ENCODE measurements around the gene MAOA.

DNA sequence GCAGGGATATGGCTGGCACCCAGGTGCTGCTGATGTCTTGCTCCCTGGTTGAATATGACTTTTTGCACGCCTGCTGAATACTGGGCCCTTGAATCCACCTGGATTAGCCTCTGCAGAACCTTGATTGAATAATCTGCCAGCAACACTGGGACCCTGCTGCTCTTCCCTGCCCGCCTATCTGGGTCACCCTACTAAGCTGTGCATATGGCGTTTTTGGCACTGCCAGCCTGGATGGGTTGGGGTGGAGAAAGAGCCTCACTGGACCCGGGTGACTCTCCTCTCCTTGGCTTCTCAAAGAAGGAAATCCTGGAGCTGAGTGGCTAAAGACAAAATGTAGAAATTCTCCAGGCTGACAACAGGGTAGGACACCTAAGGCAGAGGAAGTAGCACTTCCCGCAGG is 100.0 kb downstream of the MAOA start:
- TF ChIP-seq, protein P1, sequence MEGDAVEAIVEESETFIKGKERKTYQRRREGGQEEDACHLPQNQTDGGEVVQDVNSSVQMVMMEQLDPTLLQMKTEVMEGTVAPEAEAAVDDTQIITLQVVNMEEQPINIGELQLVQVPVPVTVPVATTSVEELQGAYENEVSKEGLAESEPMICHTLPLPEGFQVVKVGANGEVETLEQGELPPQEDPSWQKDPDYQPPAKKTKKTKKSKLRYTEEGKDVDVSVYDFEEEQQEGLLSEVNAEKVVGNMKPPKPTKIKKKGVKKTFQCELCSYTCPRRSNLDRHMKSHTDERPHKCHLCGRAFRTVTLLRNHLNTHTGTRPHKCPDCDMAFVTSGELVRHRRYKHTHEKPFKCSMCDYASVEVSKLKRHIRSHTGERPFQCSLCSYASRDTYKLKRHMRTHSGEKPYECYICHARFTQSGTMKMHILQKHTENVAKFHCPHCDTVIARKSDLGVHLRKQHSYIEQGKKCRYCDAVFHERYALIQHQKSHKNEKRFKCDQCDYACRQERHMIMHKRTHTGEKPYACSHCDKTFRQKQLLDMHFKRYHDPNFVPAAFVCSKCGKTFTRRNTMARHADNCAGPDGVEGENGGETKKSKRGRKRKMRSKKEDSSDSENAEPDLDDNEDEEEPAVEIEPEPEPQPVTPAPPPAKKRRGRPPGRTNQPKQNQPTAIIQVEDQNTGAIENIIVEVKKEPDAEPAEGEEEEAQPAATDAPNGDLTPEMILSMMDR (conservative IDR thresholded peaks at IDR 0.05 in 1 of 2, IDR thresholded peaks at IDR 0.05 in 1 of 2; ENCODE audit: extremely low read depth in 1 of 2, insufficient read depth in 1 of 2, low read depth in 1 of 2, low read length in 2 of 2) = no peak
- TF ChIP-seq EZH2 (IDR thresholded peaks at IDR 0.05; ENCODE audit: borderline replicate concordance, low read length) = no peak
